Adipose tissue (tissue), 3 donors: Measurements from ENCODE around the gene PCOLCE2. TPM values are rescaled to one million over a fixed set of nuclear protein-coding genes. Genes with fewer than 3 reads are reported as not detected.

Experiments used
- H3K27ac ChIP-seq: one replicate; pipeline ENCODE4 v1.5.1; 2013; ENCODE audit warnings: low read depth, low read length
- WGBS, 3 donors: extraction: QIAGEN DNeasy Blood & Tissue Kit; methylation state at CpG; one replicate each; pipeline ENCODE4 v1.1.7; 2013; 5-methylcytosine and 5-hydroxymethylcytosine counted together
- polyA plus RNA-seq, 3 donors: library from polyadenylated mRNA; stranded (reverse); fragments of 200-250 nt; gene quantifications; one replicate each; pipeline ENCODE4 v1.2.3, GENCODE V29; 2013
- donor health status: healthy with polysubstance abuse.
- donor health status: Bipolar disorder and iron deficiency.
- donor health status: healthy.

Gene PCOLCE2
- polyA plus RNA-seq, 3 donors: 8.0 to 132 (median 114) TPM

DNA sequence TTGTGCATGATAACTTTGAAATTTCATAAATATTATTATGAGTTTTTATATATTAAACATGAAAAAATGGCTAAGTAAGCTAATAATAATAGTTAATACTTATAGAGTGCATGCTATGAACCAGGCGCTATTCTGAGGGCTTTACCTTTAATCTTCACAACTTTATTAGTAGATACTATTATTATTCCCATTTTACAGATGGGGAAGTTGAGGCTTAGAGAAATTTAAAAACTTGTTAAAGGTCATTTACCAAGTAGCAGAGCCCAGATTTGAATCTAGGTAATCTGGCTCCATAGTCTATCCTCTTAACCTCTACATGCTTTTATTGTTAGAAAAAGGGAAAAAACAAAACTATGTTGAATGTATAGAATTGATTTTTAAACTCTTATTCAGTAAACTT is 104.7 kb downstream of the PCOLCE2 start:
- 45 to 100% (median 46%) methylated on average over 1 of the region's 1 CpG for WGBS, 3 donors
- no peak overlapping the region for H3K27ac ChIP-seq

DNA sequence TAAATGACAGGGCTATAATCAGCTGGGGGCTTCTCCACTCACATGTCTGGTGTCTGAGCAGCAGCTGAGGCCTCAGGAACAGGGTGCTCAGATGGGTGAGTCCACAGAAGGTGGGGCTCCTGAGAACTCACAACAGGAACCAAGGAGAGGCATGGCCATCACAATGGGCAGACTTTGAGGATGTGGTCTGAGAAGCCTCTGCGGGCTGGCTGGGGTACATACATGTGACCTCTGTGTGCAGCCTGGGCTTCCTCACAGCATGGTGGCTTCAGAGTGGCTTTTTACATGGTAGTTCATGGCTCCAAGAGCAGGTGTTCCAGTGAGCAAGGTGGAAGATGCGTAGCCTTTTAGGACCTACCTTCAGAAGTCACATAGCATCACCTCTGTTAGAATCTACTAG is 106.3 kb downstream of the PCOLCE2 start:
- H3K27ac ChIP-seq: no peak overlapping the region
- WGBS, 3 donors: 94 to 96% (median 95%) methylated on average over 2 of the region's 2 CpGs

DNA sequence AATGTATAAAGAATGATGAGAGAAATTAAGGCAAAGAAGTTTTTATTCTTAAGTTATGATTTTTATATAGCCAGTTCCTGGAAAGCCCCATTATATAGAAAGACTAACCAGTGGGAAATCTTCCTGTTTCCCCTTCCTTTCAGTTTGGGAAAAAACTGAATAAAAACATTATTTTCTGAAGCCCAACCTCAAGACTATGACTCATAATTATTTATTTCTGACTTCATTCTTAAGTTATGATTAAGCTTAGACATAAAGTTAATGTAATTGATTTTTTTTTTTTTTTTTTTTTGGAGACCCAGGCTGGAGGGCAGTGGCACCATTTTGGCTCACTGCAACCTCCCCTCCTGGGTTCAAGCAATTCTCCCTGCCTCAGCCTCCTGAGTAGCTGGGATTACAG is 109.3 kb downstream of the PCOLCE2 start:
- no peak overlapping the region for H3K27ac ChIP-seq

DNA sequence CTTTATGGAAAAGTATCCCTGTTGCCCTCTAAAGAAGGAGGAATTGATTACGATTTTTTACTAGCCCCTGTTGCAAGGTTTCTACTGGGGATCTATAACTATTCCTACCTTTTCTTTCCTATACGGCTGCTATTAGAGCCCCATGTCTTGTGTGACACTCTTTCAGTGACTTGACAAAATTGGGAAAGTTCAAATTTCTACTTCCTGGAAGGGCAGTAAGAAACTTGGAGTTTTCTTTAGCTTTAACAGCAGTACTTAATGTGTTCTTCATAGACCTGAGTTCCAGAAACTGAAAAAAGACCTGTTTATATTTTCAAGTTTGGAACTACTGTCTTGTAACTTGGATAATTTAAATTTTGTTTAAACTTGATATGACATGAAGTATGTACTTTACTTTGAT is 110.3 kb downstream of the PCOLCE2 start:
- no peak overlapping the region for H3K27ac ChIP-seq
- WGBS, 3 donors: 91 to 92% (median 91%) methylated on average over 2 of the region's 2 CpGs

DNA sequence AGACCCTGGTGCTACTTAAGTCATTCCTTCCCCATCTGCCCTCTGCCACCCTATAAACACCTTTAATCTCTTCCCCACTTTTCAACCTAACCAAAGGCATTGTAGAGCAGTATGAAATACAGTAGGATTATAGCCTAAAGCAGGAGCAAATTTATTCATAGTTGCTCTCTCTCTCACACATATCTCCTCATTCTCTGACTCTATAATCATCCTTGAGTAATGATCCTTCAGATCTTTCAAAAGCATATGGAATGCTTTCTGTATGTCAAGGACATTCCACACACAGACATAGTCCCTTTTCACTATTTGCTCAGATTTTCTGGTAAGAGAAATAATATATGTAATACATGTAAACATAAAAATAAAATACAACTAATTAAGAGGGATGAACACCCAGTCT is 111.0 kb downstream of the PCOLCE2 start:
- H3K27ac ChIP-seq: no peak overlapping the region

DNA sequence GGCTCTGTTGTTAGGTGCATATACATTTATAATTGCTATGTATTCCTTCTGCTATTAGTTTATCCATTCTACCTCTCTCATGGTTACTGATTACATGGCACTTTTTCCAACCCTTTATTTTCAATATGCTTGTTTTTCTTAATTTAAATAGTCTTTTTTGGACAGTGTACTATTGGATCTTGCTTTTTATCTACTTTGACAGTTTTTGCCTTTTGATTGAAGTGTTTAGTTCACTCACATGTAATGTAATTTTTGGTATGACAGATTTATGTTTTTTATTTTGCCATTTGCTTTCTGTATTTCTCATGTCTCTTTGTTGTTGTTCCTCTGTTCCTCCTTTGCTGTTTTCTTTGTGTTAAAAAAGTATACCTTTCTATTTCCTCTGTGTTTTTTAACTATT is 120.5 kb downstream of the PCOLCE2 start:
- H3K27ac ChIP-seq: no peak overlapping the region

Other genes starting within 250 kb of the PCOLCE2 start
- 1 to 10 TPM in 2 of 3 donors, under 1 TPM in 1; 0.78 to 4.3 (median 2.4) TPM for gene TRPC1, start 165.0 kb downstream of the PCOLCE2 start, polyA plus RNA-seq
- gene PAQR9, start 74.6 kb upstream of the PCOLCE2 start, polyA plus RNA-seq: under 1 TPM in 2 of 3 donors, not detected in 1; 0.06 to 0.13 TPM
- gene U2SURP, start 112.5 kb upstream of the PCOLCE2 start, polyA plus RNA-seq: 10 to 100 TPM; 16.0 to 25.9 (median 25.1) TPM
- 10 to 100 TPM in 1 of 3 donors, 1 to 10 TPM in 1, under 1 TPM in 1; 0.94 to 11.6 (median 4.6) TPM for gene CHST2, start 230.7 kb upstream of the PCOLCE2 start, polyA plus RNA-seq